Measurements from ENCODE around the gene ECSIT. TPM values are rescaled to one million over a fixed set of nuclear protein-coding genes. Genes with fewer than 3 reads are reported as not detected.
A peak's percentile ranks its signal among the peaks of the same experiment; 100 is the strongest.

The ECSIT gene
- total RNA-seq, 1 experiment from 2014 or later, result 56.4 TPM

DNA sequence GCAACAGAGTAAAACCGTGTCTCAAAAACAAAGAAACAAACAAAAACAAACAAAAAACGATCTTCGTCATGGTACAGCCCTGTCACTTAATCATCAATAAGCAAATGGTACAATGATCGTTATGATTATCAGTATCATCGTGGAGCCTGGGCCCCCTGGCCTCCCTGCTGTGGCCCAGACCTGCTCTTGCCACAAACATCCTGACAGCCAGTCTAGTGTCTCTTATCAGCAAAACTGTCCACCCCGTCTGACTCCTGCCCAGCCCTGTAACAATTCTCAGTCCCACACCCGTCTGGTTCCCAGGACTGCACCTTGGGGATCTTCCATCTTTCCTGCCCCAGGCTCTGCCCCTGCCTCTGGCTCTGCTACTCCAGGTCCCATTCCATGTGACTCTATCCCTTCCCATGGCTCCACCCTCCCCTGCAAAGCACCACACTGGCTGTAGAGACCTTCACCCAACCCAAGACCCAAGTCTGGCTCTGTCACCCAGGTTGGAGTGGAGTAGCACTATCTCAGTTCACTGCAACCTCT, 29.0 kb downstream of the ECSIT start:
- TF ChIP-seq, protein P1, sequence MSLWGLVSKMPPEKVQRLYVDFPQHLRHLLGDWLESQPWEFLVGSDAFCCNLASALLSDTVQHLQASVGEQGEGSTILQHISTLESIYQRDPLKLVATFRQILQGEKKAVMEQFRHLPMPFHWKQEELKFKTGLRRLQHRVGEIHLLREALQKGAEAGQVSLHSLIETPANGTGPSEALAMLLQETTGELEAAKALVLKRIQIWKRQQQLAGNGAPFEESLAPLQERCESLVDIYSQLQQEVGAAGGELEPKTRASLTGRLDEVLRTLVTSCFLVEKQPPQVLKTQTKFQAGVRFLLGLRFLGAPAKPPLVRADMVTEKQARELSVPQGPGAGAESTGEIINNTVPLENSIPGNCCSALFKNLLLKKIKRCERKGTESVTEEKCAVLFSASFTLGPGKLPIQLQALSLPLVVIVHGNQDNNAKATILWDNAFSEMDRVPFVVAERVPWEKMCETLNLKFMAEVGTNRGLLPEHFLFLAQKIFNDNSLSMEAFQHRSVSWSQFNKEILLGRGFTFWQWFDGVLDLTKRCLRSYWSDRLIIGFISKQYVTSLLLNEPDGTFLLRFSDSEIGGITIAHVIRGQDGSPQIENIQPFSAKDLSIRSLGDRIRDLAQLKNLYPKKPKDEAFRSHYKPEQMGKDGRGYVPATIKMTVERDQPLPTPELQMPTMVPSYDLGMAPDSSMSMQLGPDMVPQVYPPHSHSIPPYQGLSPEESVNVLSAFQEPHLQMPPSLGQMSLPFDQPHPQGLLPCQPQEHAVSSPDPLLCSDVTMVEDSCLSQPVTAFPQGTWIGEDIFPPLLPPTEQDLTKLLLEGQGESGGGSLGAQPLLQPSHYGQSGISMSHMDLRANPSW (CRISPR knock-in tag; conservative IDR thresholded peaks at IDR 0.05; ENCODE audit: low read depth), result no peak
- TF ChIP-seq NFYB (CRISPR knock-in tag; conservative IDR thresholded peaks at IDR 0.05; ENCODE audit: low read depth), result no peak
- TF ChIP-seq ESRRA (CRISPR knock-in tag; IDR thresholded peaks at IDR 0.05; ENCODE audit: borderline replicate concordance), result no peak
- no peak for TF ChIP-seq RORB (CRISPR knock-in tag; IDR thresholded peaks at IDR 0.05)
- TF ChIP-seq, protein P2, sequence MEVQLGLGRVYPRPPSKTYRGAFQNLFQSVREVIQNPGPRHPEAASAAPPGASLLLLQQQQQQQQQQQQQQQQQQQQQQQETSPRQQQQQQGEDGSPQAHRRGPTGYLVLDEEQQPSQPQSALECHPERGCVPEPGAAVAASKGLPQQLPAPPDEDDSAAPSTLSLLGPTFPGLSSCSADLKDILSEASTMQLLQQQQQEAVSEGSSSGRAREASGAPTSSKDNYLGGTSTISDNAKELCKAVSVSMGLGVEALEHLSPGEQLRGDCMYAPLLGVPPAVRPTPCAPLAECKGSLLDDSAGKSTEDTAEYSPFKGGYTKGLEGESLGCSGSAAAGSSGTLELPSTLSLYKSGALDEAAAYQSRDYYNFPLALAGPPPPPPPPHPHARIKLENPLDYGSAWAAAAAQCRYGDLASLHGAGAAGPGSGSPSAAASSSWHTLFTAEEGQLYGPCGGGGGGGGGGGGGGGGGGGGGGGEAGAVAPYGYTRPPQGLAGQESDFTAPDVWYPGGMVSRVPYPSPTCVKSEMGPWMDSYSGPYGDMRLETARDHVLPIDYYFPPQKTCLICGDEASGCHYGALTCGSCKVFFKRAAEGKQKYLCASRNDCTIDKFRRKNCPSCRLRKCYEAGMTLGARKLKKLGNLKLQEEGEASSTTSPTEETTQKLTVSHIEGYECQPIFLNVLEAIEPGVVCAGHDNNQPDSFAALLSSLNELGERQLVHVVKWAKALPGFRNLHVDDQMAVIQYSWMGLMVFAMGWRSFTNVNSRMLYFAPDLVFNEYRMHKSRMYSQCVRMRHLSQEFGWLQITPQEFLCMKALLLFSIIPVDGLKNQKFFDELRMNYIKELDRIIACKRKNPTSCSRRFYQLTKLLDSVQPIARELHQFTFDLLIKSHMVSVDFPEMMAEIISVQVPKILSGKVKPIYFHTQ (CRISPR knock-in tag; IDR thresholded peaks at IDR 0.05), result no peak
- no peak for TF ChIP-seq GABPB1 (CRISPR knock-in tag; IDR thresholded peaks at IDR 0.05)
- no peak for TF ChIP-seq ATF1 (CRISPR knock-in tag; IDR thresholded peaks at IDR 0.05)
- no peak for TF ChIP-seq SMAD4 (CRISPR knock-in tag; IDR thresholded peaks at IDR 0.05)
- TF ChIP-seq, protein P3, sequence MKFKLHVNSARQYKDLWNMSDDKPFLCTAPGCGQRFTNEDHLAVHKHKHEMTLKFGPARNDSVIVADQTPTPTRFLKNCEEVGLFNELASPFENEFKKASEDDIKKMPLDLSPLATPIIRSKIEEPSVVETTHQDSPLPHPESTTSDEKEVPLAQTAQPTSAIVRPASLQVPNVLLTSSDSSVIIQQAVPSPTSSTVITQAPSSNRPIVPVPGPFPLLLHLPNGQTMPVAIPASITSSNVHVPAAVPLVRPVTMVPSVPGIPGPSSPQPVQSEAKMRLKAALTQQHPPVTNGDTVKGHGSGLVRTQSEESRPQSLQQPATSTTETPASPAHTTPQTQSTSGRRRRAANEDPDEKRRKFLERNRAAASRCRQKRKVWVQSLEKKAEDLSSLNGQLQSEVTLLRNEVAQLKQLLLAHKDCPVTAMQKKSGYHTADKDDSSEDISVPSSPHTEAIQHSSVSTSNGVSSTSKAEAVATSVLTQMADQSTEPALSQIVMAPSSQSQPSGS (CRISPR knock-in tag; IDR thresholded peaks at IDR 0.05; ENCODE audit: borderline replicate concordance, low read depth), result no peak
- H3K27ac Mint-ChIP-seq, result peak overlapping the region; percentile 17; the same call in 1 of the 2 replicates
- H3K4me3 Mint-ChIP-seq, result no peak overlapping the region
- ChIA-PET POLR2A (no interaction called here), CTCF (interaction anchor here (1.7 kb wide), 1 partner anchor 52 kb away, joined by 3 read pairs; no protein-coding TSS in a partner anchor)
- ATAC-seq, result no peak
- H3K9me3 Mint-ChIP-seq, result no peaks in the 10 kb centered on the region
- H3K36me3 Mint-ChIP-seq, result no peaks in the 10 kb centered on the region
- no peak for DNase-seq (ENCODE audit: low spot score)
- no peaks in the 10 kb centered on the region for H3K27me3 Mint-ChIP-seq (ENCODE audit: low read depth)
- H3K4me1 Mint-ChIP-seq, result peaks cover 6% of the 10 kb centered on the region

DNA sequence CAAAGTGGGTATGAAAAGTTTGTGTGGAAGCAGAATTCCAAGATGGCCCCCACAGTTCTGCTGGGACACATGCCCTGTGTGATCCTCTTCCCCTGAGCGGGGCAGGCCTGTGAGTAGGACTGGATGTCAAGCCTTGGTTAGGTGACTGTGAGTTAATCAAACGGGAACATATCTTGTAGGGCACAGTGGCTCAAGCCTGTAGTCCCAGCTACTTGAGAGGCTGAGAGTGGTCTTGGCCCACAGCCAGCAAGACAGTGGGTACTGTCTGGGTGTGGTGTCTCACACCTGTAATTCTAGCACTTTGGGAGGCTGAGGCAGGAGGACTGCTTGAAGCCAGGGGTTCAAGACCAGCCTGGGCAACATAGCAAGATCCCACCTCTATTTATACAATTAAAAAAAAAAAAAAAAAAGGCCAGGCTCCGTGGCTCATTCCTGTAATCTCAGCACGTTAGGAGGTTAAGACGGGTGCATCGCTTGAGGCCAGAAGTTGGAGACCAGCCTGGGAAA, 29.7 kb downstream of the ECSIT start:
- CTCF ChIA-PET, result interaction anchor here (1.7 kb wide), 1 partner anchor 53 kb away, joined by 3 read pairs; no protein-coding TSS in a partner anchor
- no peak for ATAC-seq

DNA sequence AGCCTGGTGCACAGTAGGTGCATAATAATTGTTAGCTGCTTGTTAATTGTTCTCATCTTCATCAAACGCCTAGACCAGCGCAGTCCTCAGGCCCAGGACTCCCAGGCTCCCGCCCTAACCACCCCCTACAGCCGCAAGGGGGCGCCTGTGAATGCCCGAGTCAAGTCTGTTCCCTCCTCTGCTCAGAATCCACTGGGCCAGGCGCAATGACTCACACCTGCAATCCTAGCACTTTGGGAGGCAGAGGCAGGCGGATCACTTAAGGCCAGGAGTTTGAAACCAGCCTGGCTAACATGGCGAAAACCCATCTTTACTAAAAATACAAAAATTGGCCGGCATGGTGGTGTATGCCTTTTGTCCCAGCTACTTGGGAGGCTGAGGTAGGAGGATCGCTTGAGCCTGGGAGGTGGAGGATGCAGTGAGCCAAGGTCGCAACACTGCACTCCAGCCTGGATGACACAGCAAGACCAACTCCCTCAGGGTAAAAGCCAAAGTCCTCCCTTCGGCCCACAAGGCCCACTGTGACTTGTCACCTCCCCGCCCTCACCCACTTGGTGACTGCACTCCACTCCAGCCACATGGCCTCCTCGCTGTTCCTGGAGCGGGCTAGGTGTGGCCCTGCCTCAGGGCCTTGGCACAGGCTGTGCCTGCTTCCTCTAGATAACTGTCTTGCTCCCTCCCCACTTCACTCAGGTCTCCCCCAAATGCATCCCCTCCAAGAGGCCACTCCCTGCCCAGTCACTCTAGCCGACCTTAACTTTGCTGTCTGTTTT, 32.4 kb downstream of the ECSIT start:
- no peaks in the 10 kb centered on the region for H3K27me3 Mint-ChIP-seq (ENCODE audit: low read depth)
- no peak overlapping the region for H3K4me3 Mint-ChIP-seq
- TF ChIP-seq, protein P4, sequence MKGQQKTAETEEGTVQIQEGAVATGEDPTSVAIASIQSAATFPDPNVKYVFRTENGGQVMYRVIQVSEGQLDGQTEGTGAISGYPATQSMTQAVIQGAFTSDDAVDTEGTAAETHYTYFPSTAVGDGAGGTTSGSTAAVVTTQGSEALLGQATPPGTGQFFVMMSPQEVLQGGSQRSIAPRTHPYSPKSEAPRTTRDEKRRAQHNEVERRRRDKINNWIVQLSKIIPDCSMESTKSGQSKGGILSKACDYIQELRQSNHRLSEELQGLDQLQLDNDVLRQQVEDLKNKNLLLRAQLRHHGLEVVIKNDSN (CRISPR knock-in tag; IDR thresholded peaks at IDR 0.05), result 0 out of 2 replicates have a peak, but pooled peaks have one; percentile 5
- TF ChIP-seq GTF2I (CRISPR knock-in tag; conservative IDR thresholded peaks at IDR 0.05) (0 out of 2 replicates have a peak, but pooled peaks have one; percentile 3), MXD4 (CRISPR knock-in tag; IDR thresholded peaks at IDR 0.05; ENCODE audit: borderline replicate concordance) (no peak)
- TF ChIP-seq, protein P5, sequence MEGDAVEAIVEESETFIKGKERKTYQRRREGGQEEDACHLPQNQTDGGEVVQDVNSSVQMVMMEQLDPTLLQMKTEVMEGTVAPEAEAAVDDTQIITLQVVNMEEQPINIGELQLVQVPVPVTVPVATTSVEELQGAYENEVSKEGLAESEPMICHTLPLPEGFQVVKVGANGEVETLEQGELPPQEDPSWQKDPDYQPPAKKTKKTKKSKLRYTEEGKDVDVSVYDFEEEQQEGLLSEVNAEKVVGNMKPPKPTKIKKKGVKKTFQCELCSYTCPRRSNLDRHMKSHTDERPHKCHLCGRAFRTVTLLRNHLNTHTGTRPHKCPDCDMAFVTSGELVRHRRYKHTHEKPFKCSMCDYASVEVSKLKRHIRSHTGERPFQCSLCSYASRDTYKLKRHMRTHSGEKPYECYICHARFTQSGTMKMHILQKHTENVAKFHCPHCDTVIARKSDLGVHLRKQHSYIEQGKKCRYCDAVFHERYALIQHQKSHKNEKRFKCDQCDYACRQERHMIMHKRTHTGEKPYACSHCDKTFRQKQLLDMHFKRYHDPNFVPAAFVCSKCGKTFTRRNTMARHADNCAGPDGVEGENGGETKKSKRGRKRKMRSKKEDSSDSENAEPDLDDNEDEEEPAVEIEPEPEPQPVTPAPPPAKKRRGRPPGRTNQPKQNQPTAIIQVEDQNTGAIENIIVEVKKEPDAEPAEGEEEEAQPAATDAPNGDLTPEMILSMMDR (IDR thresholded peaks at IDR 0.05), result peak; percentile 84
- peaks cover 6% of the 10 kb centered on the region for H3K36me3 Mint-ChIP-seq
- no peaks in the 10 kb centered on the region for H3K9me3 Mint-ChIP-seq
- DNase-seq (ENCODE audit: low spot score) (peak; percentile 91), ATAC-seq (peak; percentile 97)
- POLR2A ChIA-PET, result interaction anchor here (1.2 kb wide), 1 partner anchor 158 kb away, joined by 3 read pairs; no protein-coding TSS in a partner anchor
- no peak overlapping the region for H3K27ac Mint-ChIP-seq
- CTCF ChIA-PET, result interaction anchor here (0.8 to 1.9 kb wide), 3 partner anchors 14 to 203 kb away, joined by 3 to 6 read pairs (median 5); no protein-coding TSS in a partner anchor
- H3K4me1 Mint-ChIP-seq, result no peaks in the 10 kb centered on the region

More for the DNA sequence above, 29.7 kb downstream of the ECSIT start:
- Mint-ChIP-seq H3K4me1 (peaks cover under 1% of the 10 kb centered on the region; the same call in 1 of the 2 replicates), H3K27ac (peak overlapping the region; percentile 41; the same call in 1 of the 2 replicates), H3K27me3 (ENCODE audit: low read depth) (no peaks in the 10 kb centered on the region), H3K36me3 (no peaks in the 10 kb centered on the region), H3K9me3 (no peaks in the 10 kb centered on the region), H3K4me3 (no peak overlapping the region)
- peak; percentile 40; the same call in 1 of the 2 replicates for TF ChIP-seq ZNF121 (CRISPR knock-in tag; IDR thresholded peaks at IDR 0.05)
- no peak for TF ChIP-seq ZNF396 (CRISPR knock-in tag; IDR thresholded peaks at IDR 0.05; ENCODE audit: borderline replicate concordance)
- POLR2A ChIA-PET, result no interaction called here
- no peak for DNase-seq (ENCODE audit: low spot score)
